GM12892 (cell line): ENCODE data around the gene STS.

ENCODE experiments used
- POLR2A ChIP-seq: IDR thresholded peaks from 2 replicates; pipeline ENCODE4 v1.6.1; 2011; ENCODE audit warnings: low read depth, low read length, control low read depth
- POLR2AphosphoS5 ChIP-seq: IDR thresholded peaks from 2 replicates; pipeline ENCODE4 v1.6.1; 2011; ENCODE audit warnings: low read depth, low read length, control low read depth
- TAF1 ChIP-seq: IDR thresholded peaks from 2 replicates; pipeline ENCODE4 v1.6.1; 2011; ENCODE audit warnings: low read depth, mild to moderate bottlenecking, control low read depth, low read length, borderline replicate concordance

- TF ChIP-seq POLR2AphosphoS5 = no peak
- TF ChIP-seq POLR2A = no peak
- TF ChIP-seq TAF1 = no peak
These were observed 47.1 kb downstream of the STS start for GRCh38 chrX:7194606-7195005.
